ENCODE data around the gene F8A1. TPM values are rescaled to one million over a fixed set of nuclear protein-coding genes. Genes with fewer than 3 reads are reported as not detected.
"Not testable (repeated sequence)": the region's sequence is repeated elsewhere in the genome, so short reads cannot be mapped to it uniquely, and the experiment has no call there.

F8A1 gene
- polyA plus RNA-seq, 1 of the 3 experiments (the other 2 are of a cell fraction), result 4.5 TPM

DNA sequence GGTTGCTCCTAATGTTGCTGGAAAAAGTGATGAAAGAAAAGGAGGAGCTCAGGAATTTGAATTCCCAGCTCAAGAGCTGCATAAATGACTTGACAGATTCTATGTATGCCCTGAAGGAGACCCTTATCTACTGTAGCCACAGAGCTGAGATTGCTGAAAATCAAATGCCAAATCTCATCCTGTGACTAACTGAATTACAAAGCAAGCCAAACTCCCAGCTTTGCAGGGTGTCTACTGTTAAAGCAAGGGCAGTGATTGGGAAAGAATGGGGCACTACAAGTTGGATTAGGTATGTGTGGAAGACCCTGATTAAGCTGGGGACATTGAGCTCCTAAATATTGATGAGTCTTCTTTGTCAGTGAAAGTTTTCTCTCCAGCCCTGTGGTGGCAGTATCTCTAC is 30.9 kb upstream of the F8A1 start (continued):
- TF ChIP-seq PBX3 (IDR thresholded peaks at IDR 0.05), result no peak
- TF ChIP-seq TEAD4 (IDR thresholded peaks at IDR 0.05; ENCODE audit: borderline replicate concordance, insufficient read depth), result no peak

- H3K27me3 ChIP-seq (ENCODE audit: insufficient read depth); CTCF ChIA-PET; H3F3A ChIP-seq (replicated peaks; ENCODE audit: insufficient read depth); H2AFZ ChIP-seq (ENCODE audit: low read depth); H3K36me3 ChIP-seq (replicated peaks in 1 of 2; ENCODE audit: control insufficient read depth in 1 of 2, insufficient read depth in 2 of 2, low read length in 1 of 2); H4K20me1 ChIP-seq (ENCODE audit: insufficient read depth); H3K79me2 ChIP-seq (ENCODE audit: insufficient read depth); H3K27ac ChIP-seq (ENCODE audit: low read depth in 2 of 2, low read length in 1 of 2); H3K4me3 ChIP-seq (ENCODE audit: low read depth in 2 of 2, low read length in 1 of 2); H3K9ac ChIP-seq; H3K4me2 ChIP-seq; DNase-seq; H3K4me1 ChIP-seq (ENCODE audit: control insufficient read depth in 1 of 2, insufficient read depth in 2 of 2, low read depth in 1 of 2, low read length in 1 of 2); H3K9me3 ChIP-seq; H3K9me2 ChIP-seq: not testable (repeated sequence)
- POLR2A ChIA-PET, result interaction anchor here (0.7 kb wide), 1 partner anchor 66 kb away, joined by 3 read pairs; no protein-coding TSS in a partner anchor
Observed at GRCh38 chrX:154868522-154868921, 17.6 kb upstream of the F8A1 start.

GRCh38 chrX:154873329-154873728 is 12.8 kb upstream of the F8A1 start:
- no peak overlapping the region for H3K4me3 ChIP-seq (ENCODE audit: low read depth in 2 of 2, low read length in 1 of 2)
- H3K27me3 ChIP-seq (ENCODE audit: insufficient read depth), result no peaks in the 10 kb centered on the region
- H3K36me3 ChIP-seq (replicated peaks in 1 of 2; ENCODE audit: control insufficient read depth in 1 of 2, insufficient read depth in 2 of 2, low read length in 1 of 2), result no peaks in the 10 kb centered on the region
- H3K79me2 ChIP-seq (ENCODE audit: insufficient read depth), result no peaks in the 10 kb centered on the region
- WGBS (ENCODE audit: low lambda C conversion rate), result 24% methylated on average over 2 of the region's 2 CpGs
- DNase-seq, result no peak
- ChIA-PET POLR2A (no interaction called here), CTCF (interaction anchor here (0.9 kb wide), 1 partner anchor 45 kb away, joined by 3 read pairs; no protein-coding TSS in a partner anchor)
- TF ChIP-seq FOSL2 (IDR thresholded peaks at IDR 0.05; ENCODE audit: borderline replicate concordance, low read depth), result no peak
- TF ChIP-seq NRF1 (IDR thresholded peaks at IDR 0.05; ENCODE audit: low read depth, low read length), result no peak
- no peak for TF ChIP-seq MXI1 (IDR thresholded peaks at IDR 0.05; ENCODE audit: low read depth, low read length)
- no peak for TF ChIP-seq CHD2 (IDR thresholded peaks at IDR 0.05; ENCODE audit: low read length, partially characterized antibody)
- no peak for TF ChIP-seq TCF12 (IDR thresholded peaks at IDR 0.05)
- TF ChIP-seq, protein P1, sequence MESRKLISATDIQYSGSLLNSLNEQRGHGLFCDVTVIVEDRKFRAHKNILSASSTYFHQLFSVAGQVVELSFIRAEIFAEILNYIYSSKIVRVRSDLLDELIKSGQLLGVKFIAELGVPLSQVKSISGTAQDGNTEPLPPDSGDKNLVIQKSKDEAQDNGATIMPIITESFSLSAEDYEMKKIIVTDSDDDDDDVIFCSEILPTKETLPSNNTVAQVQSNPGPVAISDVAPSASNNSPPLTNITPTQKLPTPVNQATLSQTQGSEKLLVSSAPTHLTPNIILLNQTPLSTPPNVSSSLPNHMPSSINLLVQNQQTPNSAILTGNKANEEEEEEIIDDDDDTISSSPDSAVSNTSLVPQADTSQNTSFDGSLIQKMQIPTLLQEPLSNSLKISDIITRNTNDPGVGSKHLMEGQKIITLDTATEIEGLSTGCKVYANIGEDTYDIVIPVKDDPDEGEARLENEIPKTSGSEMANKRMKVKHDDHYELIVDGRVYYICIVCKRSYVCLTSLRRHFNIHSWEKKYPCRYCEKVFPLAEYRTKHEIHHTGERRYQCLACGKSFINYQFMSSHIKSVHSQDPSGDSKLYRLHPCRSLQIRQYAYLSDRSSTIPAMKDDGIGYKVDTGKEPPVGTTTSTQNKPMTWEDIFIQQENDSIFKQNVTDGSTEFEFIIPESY (IDR thresholded peaks at IDR 0.05; ENCODE audit: borderline replicate concordance, low read depth), result no peak
- no peaks in the 10 kb centered on the region for H3K9me2 ChIP-seq
- H3K4me2 ChIP-seq, result no peak overlapping the region
- H3K4me1 ChIP-seq (ENCODE audit: control insufficient read depth in 1 of 2, insufficient read depth in 2 of 2, low read depth in 1 of 2, low read length in 1 of 2), result no peaks in the 10 kb centered on the region
- H3F3A ChIP-seq (replicated peaks; ENCODE audit: insufficient read depth), result no peaks in the 10 kb centered on the region
- no peak overlapping the region for H2AFZ ChIP-seq (ENCODE audit: low read depth)
- H4K20me1 ChIP-seq (ENCODE audit: insufficient read depth), result no peaks in the 10 kb centered on the region
- no peaks in the 10 kb centered on the region for H3K9me3 ChIP-seq
- H3K9ac ChIP-seq, result no peak overlapping the region
- H3K27ac ChIP-seq (ENCODE audit: low read depth in 2 of 2, low read length in 1 of 2), result no peak overlapping the region

DNA sequence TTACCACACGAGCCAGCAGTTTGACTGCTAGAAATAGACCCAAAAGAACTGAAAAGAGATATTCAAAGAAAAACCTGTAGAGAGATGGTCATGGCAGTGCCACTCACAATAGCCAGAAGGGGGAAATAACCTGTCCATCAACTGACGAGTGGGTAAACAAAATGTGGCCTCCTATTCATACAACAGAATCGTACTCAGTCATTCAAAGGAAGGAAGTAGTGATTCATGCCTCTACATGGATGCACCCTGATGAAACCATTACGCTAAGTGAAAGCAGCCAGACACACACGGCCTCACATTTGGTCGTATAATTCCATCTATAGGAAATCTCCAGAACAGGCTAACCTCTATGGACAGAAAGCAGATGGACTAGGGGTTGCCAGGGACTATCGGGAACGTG is 2.1 kb upstream of the F8A1 start:
- CTCF ChIA-PET; H3K4me3 ChIP-seq (ENCODE audit: low read depth in 2 of 2, low read length in 1 of 2); H3K27me3 ChIP-seq (ENCODE audit: insufficient read depth); H3K36me3 ChIP-seq (replicated peaks in 1 of 2; ENCODE audit: control insufficient read depth in 1 of 2, insufficient read depth in 2 of 2, low read length in 1 of 2); H3K79me2 ChIP-seq (ENCODE audit: insufficient read depth); H3K9me3 ChIP-seq; POLR2A ChIA-PET; H3K4me1 ChIP-seq (ENCODE audit: control insufficient read depth in 1 of 2, insufficient read depth in 2 of 2, low read depth in 1 of 2, low read length in 1 of 2); H3F3A ChIP-seq (replicated peaks; ENCODE audit: insufficient read depth); H3K27ac ChIP-seq (ENCODE audit: low read depth in 2 of 2, low read length in 1 of 2); H4K20me1 ChIP-seq (ENCODE audit: insufficient read depth); H3K9me2 ChIP-seq; DNase-seq; H3K4me2 ChIP-seq; H3K9ac ChIP-seq; H2AFZ ChIP-seq (ENCODE audit: low read depth): not testable (repeated sequence)
- no CpG with 5 or more reads among the region's 8 CpGs for WGBS (ENCODE audit: low lambda C conversion rate)

- CTCF ChIA-PET, result not testable (repeated sequence)
- WGBS (ENCODE audit: low lambda C conversion rate), result no CpG with 5 or more reads among the region's 33 CpGs
Observed at GRCh38 chrX:154885057-154885456, 1.1 kb upstream of the F8A1 start.

GRCh38 chrX:154885549-154885948 is 606 bp upstream of the F8A1 start:
- H3K4me2 ChIP-seq, result not testable (repeated sequence)

More at GRCh38 chrX:154885057-154885456, 1.1 kb upstream of the F8A1 start:
- H3K36me3 ChIP-seq (replicated peaks in 1 of 2; ENCODE audit: control insufficient read depth in 1 of 2, insufficient read depth in 2 of 2, low read length in 1 of 2); H3F3A ChIP-seq (replicated peaks; ENCODE audit: insufficient read depth); H3K4me3 ChIP-seq (ENCODE audit: low read depth in 2 of 2, low read length in 1 of 2); H3K9me3 ChIP-seq; H3K9me2 ChIP-seq; H3K9ac ChIP-seq; DNase-seq; POLR2A ChIA-PET; H4K20me1 ChIP-seq (ENCODE audit: insufficient read depth); H3K4me2 ChIP-seq; H3K27me3 ChIP-seq (ENCODE audit: insufficient read depth); H3K27ac ChIP-seq (ENCODE audit: low read depth in 2 of 2, low read length in 1 of 2); H2AFZ ChIP-seq (ENCODE audit: low read depth); H3K4me1 ChIP-seq (ENCODE audit: control insufficient read depth in 1 of 2, insufficient read depth in 2 of 2, low read depth in 1 of 2, low read length in 1 of 2); H3K79me2 ChIP-seq (ENCODE audit: insufficient read depth): not testable (repeated sequence)

More at GRCh38 chrX:154885549-154885948, 606 bp upstream of the F8A1 start:
- H3K9me2 ChIP-seq; H4K20me1 ChIP-seq (ENCODE audit: insufficient read depth); H3F3A ChIP-seq (replicated peaks; ENCODE audit: insufficient read depth); DNase-seq; H3K9me3 ChIP-seq; H3K4me1 ChIP-seq (ENCODE audit: control insufficient read depth in 1 of 2, insufficient read depth in 2 of 2, low read depth in 1 of 2, low read length in 1 of 2); POLR2A ChIA-PET; H2AFZ ChIP-seq (ENCODE audit: low read depth); H3K79me2 ChIP-seq (ENCODE audit: insufficient read depth); H3K27ac ChIP-seq (ENCODE audit: low read depth in 2 of 2, low read length in 1 of 2); H3K27me3 ChIP-seq (ENCODE audit: insufficient read depth); H3K36me3 ChIP-seq (replicated peaks in 1 of 2; ENCODE audit: control insufficient read depth in 1 of 2, insufficient read depth in 2 of 2, low read length in 1 of 2); H3K4me3 ChIP-seq (ENCODE audit: low read depth in 2 of 2, low read length in 1 of 2); CTCF ChIA-PET; H3K9ac ChIP-seq: not testable (repeated sequence)
- 23% methylated on average over 3 of the region's 14 CpGs for WGBS (ENCODE audit: low lambda C conversion rate)

All from SK-N-SH (cell line).